Measurements from ENCODE around the gene DOCK11.
"Not testable (repeated sequence)": the region's sequence is repeated elsewhere in the genome, so short reads cannot be mapped to it uniquely, and the experiment has no call there.

Gene DOCK11

DNA sequence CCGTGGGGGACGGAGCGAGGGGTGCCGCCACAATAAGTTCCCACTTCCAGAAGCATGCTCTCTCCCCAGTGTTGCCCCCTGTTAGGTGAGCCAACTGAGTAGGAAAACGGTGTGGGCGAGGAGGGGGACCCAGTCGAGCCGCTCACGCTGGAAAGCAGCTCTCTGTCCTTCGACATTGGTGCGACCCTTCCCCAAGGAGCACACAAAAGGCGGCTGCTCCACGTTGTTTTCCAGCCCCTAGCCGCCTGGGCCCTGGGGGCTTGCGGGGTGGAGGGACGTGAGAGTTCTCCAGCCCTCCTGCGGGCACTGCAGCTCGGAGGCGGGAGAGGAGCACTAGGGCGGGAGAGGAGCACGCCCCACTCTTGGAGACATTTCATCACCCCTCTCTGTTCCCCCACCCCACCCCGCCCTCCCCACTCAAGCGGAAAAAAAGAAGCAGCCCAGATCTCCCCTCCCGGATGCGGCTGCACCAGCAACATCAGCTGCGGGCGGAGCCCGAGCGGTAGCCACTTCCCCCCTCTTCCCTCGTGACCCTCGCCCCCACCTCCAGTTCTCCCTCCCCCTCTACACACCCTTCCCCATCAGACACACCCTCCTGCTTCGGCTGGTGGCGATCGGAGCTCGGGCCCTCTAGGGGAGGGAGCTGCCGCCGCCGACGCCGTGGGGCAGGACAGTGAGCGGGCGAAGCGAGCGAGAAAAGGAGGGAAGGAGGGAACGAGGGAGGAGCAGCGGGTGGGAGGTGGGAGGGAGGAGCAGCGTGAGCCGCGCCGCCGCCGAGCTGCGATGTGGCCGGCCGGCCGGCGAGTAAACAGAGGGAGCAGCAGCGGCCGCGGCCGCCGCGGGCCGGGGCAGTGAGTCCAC is at the start of gene DOCK11:
DOCK11 (plus strand) TSS at position 755 of the 861 bp plus-strand sequence. CDS start 157 bp downstream, outside the sequence.
- peak; percentile 40 for DNase-seq (ENCODE audit: low read depth)

DNA sequence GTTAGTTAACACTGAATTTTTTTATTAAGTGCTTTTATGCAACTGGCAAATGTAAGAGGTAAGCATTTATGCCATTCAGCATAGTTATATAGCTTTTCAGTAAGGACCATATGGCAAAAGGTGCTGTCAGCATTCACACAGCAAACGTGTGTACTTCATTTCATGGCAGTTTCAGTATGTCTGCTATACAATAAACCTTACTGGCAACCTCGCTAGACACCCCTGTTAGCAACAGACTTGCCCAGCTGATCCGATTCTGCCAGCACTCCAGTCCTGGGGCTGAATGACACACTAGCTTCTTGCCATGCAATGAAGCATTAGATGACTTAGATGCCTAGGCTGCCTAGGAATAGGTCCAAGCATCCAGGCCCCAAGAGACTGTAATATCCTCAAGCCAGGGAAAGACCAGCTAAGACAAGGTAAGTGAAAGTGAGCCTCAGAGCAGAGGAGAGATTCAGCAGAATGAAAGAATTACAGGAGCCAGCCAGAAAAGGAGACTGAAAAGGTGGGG is 47.3 kb upstream of the DOCK11 start:
- DNase-seq (ENCODE audit: low read depth): no peak

DNA sequence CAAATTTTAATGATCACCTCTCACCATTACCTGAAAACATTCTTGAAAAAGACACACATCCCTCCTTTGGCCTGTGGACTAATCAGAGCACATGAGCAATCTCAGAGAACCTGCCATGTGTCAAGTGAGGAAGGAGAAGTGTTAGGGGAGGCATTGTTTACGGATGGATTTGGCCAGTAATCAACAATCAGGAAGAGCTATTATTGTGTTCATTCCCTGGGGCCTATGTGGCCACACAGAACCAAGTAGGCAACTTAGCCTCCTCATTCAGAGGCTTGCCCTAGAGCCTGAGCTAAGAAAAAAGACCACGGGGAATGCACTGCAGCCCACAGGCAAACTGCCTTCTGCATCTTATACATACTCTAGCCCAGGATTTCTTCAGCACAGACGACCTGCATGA is 40.6 kb upstream of the DOCK11 start:
- DNase-seq (ENCODE audit: low read depth): no peak

DNA sequence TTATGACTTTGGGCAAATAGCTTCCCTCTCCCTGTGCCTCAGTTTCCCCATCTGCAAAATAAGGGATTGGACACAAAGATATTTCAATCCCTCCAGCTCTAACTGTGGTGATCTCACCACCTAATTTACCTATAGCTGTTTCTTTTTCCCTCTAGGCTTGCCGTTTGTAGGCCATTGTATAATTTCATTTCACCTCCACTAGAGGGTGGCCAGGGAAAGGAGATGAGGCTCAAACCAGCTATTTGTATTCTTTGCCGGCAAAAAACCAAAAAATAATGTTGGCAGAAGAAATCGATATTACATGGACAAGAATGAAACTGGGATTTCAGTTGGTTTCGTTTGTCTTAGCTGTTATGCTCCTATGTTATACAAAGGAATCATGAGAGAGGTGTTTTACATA is 36.1 kb upstream of the DOCK11 start:
- no peak for DNase-seq (ENCODE audit: low read depth)

DNA sequence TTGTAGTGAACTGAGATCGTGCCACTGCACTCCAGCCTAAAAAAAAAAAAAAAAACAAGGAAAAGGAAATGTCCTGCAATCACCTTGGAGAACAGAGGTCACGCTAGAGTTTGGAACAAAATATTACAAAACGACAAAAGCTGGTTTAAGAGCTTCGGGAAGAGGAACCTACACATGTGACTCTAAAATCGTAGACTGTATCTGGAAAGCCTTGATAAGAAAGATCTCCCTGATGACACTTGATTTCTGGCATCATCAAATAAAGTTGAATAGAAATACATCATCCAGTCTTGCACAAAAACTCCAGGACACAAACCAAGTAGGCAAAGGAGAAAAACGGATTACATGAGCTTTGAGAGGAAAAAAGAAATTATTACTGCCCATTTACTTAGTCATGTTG is 31.1 kb upstream of the DOCK11 start:
- no peak for DNase-seq (ENCODE audit: low read depth)

DNA sequence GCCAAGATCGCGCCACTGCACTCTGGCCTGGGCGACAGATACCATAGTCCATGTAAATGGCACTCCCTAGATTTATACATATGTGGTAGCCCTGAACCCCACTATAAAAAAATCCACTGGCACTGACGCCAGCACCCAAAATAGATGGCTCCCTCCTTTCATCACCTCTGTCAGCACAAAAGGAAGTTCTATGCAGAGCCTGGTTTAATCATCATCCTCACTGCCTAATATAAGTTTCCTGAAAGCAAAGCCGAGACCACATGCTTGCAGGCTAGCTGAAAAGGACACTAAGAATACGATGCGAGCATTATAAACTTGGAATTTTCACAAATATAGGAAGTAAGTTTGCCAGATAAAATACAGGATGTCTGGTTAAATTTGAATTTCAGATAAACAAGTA is 27.5 kb upstream of the DOCK11 start:
- DNase-seq (ENCODE audit: low read depth): no peak

DNA sequence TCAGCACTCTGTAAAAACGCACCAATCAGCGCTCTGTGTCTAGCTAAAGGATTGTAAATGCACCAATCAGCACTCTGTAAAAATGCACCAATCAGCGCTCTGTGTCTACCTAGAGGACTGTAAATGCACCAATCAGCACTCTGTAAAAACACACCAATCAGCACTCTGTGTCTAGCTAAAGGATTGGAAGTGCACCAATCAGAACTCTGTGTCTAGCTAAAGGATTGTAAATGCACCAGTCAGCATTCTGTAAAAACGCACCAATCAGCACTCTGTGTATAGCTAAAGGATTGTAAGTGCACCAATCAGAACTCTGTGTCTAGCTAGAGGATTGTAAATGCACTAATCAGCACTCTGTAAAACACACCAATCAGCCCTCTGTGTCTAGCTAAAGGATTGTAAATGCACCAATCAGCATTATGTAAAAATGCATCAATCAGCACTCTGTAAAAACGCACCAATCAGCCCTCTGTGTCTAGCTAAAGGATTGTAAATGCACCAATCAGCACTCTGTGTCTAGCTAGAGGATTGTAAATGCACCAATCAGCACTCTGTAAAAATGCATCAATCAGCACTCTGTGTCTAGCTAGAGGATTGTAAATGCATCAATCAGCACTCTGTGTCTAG is 24.8 kb upstream of the DOCK11 start:
- DNase-seq (ENCODE audit: low read depth): not testable (repeated sequence)

DNA sequence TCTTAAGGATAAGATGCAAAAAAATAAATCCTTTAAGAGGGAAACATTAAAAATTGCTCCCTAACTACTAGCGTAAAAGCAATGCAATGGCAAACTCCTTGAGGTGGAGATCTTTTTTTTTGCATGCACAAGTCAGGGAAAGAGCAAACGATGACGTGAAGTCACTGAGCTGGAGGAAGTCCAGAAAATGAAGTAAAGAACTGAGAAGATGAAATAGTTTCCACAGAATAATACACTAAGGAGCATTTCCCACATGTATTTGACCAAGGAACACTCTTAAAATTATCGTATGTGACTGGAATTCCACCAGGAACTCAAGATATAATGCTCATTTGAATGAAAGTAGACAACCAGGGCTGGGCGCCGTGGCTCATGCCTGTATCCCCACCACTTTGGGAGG is 21.0 kb upstream of the DOCK11 start:
- DNase-seq (ENCODE audit: low read depth): no peak

DNA sequence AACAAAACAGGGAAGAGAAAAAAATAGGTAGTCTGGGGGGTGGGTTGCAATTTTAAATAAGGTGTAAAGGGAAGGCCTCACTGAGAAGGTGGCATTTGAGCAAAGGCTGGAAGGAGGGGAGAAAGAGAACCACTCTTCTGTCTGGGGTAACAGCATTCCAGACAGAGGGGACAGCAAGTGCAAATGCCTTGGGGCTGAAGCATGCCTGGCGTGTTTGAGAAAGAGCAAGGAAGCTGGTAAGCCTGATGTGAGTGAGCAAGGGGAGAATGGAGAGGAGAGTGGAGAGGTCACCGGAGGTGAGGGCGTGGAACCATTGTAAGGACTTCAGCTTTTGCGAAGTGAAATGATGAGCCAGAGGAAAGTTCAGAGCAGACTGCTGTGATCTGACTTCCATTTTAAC is 19.7 kb upstream of the DOCK11 start:
- no peak for DNase-seq (ENCODE audit: low read depth)

DNA sequence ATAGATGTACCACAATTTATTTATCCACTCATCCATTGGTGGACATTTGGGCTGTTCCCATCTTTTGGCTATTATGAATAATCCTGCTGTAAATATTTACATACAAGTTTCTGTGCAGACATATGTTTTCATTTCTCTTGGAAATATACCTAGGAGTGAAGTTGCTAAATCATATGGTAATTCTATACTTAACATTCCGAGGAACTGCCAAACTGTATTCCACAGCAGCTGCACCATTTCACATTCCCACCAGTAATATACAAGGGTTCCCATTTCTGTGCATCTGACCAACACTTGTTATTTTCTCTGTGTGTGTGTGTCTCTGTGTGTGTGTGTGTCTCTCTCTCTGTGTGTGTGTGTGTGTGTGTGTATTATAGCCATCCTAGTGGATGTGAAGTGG is 15.4 kb upstream of the DOCK11 start:
- DNase-seq (ENCODE audit: low read depth): no peak

DNA sequence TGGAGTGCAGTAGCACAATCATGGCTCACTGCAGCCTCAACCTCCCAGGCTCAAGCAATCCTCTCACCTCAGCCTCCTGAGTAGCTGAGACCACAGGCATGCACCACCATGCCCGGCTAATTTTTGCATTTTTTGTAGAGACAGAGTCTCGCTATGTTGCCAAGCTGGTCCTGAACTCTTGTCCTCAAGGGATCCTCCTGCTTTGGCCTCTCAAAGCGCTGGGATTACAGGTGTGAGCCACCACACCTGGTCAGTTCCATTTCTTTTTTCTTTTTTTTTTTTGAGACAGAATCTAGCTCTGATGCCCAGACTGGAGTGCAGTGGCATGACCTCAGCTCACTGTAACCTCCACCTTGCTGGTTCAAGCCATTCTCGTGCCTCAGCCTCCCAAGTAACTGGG is 13.2 kb upstream of the DOCK11 start:
- DNase-seq (ENCODE audit: low read depth): not testable (repeated sequence)

DNA sequence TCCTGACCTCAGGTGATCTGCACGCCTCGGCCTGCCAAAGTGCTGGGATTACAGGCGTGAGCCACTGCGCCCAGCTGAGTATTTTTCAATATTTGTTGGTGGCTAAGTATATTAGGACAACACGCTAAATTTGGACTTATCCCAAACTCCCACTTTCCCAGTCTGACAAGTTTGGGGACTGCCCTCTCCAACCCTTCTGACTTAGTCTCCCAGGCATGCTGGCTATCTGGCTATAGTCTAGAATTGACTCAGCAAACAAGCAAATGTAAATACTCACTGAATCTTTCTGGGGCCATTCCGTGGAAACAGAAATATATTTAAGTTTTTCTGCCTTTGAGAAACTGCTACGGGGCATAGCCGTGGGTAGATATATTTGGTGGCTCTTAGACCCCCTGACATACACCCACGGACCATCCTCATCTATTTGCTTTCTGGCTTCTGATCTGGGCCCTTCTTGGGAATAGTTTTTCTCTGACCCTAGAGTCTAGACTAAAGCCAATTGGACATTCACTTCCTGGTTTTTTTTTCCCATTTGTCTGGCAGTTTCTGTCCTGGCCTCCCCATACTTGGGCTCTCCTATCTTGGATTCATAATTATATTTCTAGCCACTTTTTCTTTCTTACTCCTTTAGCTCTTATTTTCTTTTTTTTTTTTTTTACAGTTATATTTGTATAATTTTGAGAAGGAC is 11.3 kb upstream of the DOCK11 start:
- no peak for DNase-seq (ENCODE audit: low read depth)

DNA sequence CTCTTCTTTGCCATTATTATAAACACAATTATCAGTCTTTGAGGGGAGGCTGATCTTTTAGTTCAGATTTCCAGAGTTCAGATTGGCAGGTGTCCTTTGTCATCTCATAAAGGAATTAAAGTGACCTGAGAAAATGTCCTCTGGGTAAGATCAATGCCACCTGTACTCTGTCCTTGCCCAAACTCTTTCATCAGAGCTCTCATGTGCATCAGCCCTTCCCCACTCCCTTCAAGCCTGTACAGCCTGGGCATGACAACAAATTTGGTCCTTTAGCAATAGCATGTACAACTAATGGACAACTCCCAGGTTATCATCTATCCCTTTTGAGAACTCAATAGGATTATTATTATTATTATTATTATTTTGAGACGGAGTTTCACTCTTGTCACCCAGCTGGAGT is 8.9 kb upstream of the DOCK11 start:
- not testable (repeated sequence) for DNase-seq (ENCODE audit: low read depth)

DNA sequence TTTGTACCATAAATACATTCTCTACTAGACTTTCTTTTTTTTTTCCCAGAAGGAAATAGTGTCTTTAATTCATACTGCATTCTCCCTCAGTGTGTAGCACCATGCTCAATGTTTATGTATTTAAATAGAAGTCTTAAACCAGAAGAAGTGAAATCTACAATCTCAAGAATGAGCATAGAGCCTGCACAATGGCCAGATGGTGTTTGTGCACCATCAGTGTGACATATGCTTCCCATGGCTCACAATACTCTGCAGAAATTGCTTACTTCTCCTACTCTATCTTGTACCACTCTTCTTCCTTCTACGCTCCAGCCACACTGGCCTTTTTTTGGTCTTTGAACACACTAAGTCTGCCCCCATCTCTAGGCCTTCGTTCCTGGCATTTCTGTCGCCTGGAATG is 2.6 kb upstream of the DOCK11 start:
- DNase-seq (ENCODE audit: low read depth): no peak

DNA sequence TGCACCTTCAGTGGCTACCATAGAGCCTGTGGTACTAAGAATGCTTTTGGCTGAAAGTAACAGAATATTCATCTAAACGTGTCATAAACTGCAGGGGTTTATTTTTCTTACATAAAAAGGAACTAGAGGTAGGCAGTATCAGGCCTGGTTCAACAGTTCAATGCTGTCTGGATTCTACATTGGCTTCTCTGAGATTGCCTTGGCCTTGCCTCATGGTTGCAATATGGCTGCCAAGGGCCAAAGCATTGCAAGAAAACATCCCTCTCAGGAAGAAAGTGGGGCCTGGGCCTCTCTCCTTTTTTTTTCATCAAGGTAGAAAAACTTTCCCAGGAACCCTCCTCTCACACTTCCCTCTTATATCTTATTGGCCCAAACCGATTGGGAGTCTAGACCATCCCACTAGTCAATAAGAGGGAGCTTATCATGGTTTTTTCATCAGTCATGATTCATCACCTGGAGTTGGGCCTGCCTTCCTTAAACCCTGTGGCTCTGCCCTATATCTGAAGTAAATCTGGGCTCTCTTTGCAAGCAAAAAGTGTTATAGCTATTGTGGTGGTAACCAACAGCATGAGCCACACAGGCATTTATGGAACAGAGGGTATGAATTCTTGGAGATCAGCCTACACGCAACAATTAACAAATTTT is 1.8 kb upstream of the DOCK11 start:
- no peak for DNase-seq (ENCODE audit: low read depth)

DNA sequence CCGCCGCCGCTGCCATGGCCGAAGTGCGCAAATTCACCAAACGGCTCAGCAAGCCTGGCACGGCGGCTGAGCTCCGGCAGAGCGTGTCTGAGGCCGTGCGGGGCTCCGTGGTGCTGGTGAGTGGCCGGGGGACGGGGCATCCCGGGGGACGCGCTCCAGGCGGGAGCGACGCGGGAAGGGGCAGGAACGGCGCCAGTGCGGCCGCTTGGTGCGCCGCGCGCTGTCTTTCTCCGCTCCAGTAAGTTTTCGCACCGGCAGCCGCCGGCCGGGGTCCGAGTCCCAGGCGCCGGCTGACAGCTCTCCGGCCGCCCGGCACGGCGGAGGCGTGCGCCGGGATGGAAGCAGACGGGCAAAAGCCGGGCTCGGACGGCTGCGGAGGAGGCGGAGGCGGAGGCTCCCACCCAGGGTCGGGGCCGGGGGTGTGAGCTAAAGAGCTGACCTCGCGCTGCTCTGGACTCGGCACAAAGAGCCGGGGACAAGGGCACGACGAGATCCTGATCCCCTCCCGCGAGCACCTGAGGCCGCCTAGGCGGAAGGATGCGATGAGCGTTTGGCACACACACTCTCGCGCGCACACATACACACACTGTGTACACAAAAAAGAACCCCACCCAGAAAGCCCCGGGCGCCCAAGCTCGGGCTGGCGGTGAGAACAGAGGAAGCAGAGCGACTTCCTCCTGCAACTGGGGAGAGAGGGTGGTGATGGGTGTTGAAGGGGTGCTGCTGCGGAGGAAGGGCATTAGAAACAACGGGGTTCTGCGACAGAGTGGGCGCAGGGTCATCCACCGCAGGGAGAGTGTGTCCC is 545 bp downstream of the DOCK11 start:
- no peak for DNase-seq (ENCODE audit: low read depth)

DNA sequence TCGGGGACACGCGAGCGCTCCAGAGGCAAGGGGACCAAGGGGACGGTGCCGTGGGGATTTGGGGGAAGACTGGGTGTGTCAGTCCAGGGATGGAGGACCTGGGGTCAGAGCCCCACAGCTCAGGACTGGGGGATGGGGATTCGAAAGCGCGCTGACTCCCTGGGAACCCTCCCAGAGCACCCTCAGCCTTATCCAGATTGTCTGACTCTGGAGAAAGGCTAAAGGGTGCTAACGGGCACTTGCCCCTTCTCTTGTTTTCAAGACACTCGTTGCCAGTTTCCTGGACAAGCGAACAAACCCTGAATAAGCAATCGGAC is 1.1 kb downstream of the DOCK11 start:
- no peak for DNase-seq (ENCODE audit: low read depth)

DNA sequence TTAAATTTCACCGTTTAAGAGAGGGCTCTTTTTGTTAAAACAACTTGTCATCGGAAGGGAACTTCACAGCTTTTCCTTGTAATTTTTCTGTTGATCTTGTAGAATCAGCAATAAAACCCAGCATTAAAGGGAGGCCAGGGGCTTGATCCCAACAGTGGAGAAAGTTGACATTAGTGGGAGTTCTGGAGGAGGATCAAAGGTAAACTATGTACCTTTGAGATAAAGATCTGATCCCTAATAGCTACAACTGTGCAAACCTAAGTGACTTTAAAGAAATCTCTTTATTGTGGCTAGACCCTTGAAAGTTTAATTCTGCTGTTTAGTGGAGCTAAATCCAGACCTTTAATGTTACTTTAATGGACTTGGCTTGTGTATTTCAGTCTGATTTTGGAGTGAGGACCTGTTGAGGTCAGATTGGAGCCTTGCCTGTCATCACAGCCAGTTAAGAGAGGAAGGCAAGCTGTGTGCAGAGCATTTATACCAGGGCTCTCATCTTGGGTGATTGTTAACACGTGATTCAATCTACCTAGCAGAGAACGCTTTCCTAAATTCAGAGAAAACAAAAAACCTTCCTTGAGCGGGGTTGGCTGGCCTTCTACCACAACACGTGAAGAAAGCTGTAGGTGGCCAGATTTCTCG is 1.7 kb downstream of the DOCK11 start:
- DNase-seq (ENCODE audit: low read depth): no peak

DNA sequence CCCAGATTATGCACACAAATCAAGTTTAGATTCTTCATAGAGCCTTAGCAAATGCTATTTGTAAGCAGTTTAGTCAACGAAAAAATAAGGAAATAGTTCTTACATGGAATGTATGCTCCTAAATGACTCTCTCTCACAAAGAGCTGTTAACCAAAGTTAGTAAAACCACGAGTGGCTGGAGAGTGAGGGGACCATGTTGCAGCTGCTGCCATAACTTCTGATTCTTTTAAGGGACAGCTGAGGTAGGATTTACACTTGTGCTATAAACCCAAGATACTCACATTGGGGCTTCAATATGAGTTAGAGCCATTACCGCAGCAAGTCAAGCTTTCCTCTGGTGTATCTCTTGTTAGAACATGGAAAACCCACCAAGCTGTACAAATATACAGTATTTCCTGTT is 2.7 kb downstream of the DOCK11 start:
- no peak for DNase-seq (ENCODE audit: low read depth)

DNA sequence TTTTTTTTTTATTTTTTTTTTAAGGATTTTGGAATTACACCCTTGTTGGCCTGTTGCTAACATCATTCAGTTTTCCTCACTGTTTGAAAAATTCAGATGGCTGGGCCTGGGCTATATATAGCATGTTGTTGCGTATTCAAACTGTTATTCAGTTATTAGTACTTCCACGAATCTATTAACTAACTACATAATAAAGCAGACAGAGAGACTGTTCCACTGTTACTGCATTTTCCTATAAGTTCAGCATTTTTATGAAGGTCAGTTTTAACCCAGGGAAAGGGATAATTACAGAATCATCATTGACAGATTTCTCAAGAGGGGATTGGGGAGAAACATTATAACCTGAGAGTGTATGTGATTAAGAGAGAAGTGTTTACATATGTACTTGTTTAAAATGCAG is 3.1 kb downstream of the DOCK11 start:
- DNase-seq (ENCODE audit: low read depth): no peak

DNA sequence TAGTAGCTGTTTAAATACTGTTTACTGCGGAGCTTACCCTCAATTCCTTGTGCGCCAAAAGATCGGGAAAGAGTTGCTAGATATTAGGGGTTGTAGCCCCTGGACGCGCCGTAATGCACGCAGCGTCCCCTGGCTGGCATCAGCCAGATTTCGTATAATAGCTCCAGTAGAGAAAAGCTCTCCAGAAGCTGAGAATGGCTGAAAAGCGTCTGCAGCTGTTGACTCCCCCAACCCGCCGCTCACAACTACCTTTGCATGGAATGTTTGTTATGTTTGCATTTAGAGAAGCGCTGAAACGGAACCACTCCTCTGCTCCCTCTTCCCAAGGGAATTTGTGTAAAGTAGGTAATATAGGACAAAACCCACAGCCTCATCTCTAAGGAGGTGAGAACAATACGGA is 3.7 kb downstream of the DOCK11 start:
- DNase-seq (ENCODE audit: low read depth): no peak
